IMR-90 (cell line): Measurements from ENCODE around the gene MAML3.

Source experiments
- CEBPB ChIP-seq: IDR thresholded peaks from 2 replicates; pipeline ENCODE4 v1.6.1; 2012; ENCODE audit warnings: low read depth, low read length, improper control_type of control experiment
- CHD1 ChIP-seq: IDR thresholded peaks from 2 replicates; pipeline ENCODE4 v1.6.1; 2012; ENCODE audit warnings: low read depth, low read length, improper control_type of control experiment
- CTCF ChIP-seq: conservative IDR thresholded peaks from 2 replicates; pipeline ENCODE4 v1.5.1; 2012; ENCODE audit warnings: mild to moderate bottlenecking, low read depth, low read length, improper control_type of control experiment
- ELK1 ChIP-seq: fragments of 150-350 bp; IDR thresholded peaks from 2 replicates; pipeline ENCODE4 v1.6.1; 2016; ENCODE audit warnings: low read depth, mild to moderate bottlenecking, low read length, moderate library complexity, borderline replicate concordance
- FOS ChIP-seq: fragments of 150-350 bp; IDR thresholded peaks from 2 replicates; pipeline ENCODE4 v1.6.1; 2016; ENCODE audit warnings: low read depth, low read length
- MAZ ChIP-seq: IDR thresholded peaks from 2 replicates; pipeline ENCODE4 v1.6.1; 2012; ENCODE audit warnings: low read depth, mild to moderate bottlenecking, low read length, improper control_type of control experiment, moderate library complexity, borderline replicate concordance
- MXI1 ChIP-seq: IDR thresholded peaks from 2 replicates; pipeline ENCODE4 v1.6.1; 2012; ENCODE audit warnings: low read depth, mild to moderate bottlenecking, low read length, moderate library complexity, borderline replicate concordance
- NFE2L2 ChIP-seq: fragments of 150-350 bp; IDR thresholded peaks from 2 replicates; pipeline ENCODE4 v1.6.1; 2016; ENCODE audit warnings: low read depth, mild to moderate bottlenecking, low read length
- POLR2A ChIP-seq: IDR thresholded peaks from 2 replicates; pipeline ENCODE4 v1.6.1; 2012; ENCODE audit warnings: mild to moderate bottlenecking, low read depth, low read length
- RAD21 ChIP-seq: IDR thresholded peaks from 2 replicates; pipeline ENCODE4 v1.6.1; 2012; ENCODE audit warnings: low read length, improper control_type of control experiment
- RCOR1 ChIP-seq: IDR thresholded peaks from 2 replicates; pipeline ENCODE4 v1.6.1; 2012; ENCODE audit warnings: mild to moderate bottlenecking, low read length, improper control_type of control experiment; ENCODE audit not compliant: insufficient replicate concordance
- RFX5 ChIP-seq: IDR thresholded peaks from 2 replicates; pipeline ENCODE4 v1.8.0; 2012; ENCODE audit warnings: low read depth, mild to moderate bottlenecking, low read length, moderate library complexity
- SMC3 ChIP-seq: fragments of 150-350 bp; IDR thresholded peaks from 2 replicates; pipeline ENCODE4 v1.6.1; 2016; ENCODE audit warnings: low read depth, mild to moderate bottlenecking, antibody characterized with exemption, low read length, moderate library complexity
- USF2 ChIP-seq: fragments of 150-350 bp; IDR thresholded peaks from 2 replicates; pipeline ENCODE4 v1.6.1; 2017; ENCODE audit warnings: mild to moderate bottlenecking, antibody characterized with exemption, low read length, low read depth

GRCh38 chr4:139809757-139810140 is 344.2 kb downstream of the MAML3 start:
- TF ChIP-seq CTCF: no peak
- no peak for TF ChIP-seq MXI1
- no peak for TF ChIP-seq POLR2A
- no peak for TF ChIP-seq RFX5
- no peak for TF ChIP-seq ELK1
- TF ChIP-seq RCOR1: no peak
- TF ChIP-seq CEBPB: no peak
- TF ChIP-seq MAZ: no peak
- no peak for TF ChIP-seq NFE2L2
- no peak for TF ChIP-seq RAD21
- TF ChIP-seq CHD1: no peak
- no peak for TF ChIP-seq USF2
- TF ChIP-seq FOS: no peak
- no peak for TF ChIP-seq SMC3
